Choroid plexus epithelial cell (primary cell): ENCODE measurements around the gene GDF7.

ENCODE experiments used
- DNase-seq: peaks from one replicate; pipeline ENCODE4 v3.0.0-alpha.2; 2010; ENCODE audit warnings: low read depth
- H3K4me3 ChIP-seq: 2 replicates; pipeline ENCODE4 v1.5.1; 2011; ENCODE audit warnings: low read depth, mild to moderate bottlenecking, control low read depth, low read length, moderate library complexity
- TF ChIP-seq, protein P1 (sequence below): conservative IDR thresholded peaks from 2 replicates; pipeline ENCODE4 v1.5.1; 2011; ENCODE audit warnings: low read depth, mild to moderate bottlenecking, control low read depth, inconsistent platforms, low read length, moderate library complexity

The GDF7 gene

GRCh38 chr2:20649576-20649975 lies 17.4 kb upstream of the GDF7 start:
- H3K4me3 ChIP-seq, result peak overlapping the region; percentile 94
- TF ChIP-seq, protein P1, sequence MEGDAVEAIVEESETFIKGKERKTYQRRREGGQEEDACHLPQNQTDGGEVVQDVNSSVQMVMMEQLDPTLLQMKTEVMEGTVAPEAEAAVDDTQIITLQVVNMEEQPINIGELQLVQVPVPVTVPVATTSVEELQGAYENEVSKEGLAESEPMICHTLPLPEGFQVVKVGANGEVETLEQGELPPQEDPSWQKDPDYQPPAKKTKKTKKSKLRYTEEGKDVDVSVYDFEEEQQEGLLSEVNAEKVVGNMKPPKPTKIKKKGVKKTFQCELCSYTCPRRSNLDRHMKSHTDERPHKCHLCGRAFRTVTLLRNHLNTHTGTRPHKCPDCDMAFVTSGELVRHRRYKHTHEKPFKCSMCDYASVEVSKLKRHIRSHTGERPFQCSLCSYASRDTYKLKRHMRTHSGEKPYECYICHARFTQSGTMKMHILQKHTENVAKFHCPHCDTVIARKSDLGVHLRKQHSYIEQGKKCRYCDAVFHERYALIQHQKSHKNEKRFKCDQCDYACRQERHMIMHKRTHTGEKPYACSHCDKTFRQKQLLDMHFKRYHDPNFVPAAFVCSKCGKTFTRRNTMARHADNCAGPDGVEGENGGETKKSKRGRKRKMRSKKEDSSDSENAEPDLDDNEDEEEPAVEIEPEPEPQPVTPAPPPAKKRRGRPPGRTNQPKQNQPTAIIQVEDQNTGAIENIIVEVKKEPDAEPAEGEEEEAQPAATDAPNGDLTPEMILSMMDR, result no peak
- DNase-seq, result no peak

DNA sequence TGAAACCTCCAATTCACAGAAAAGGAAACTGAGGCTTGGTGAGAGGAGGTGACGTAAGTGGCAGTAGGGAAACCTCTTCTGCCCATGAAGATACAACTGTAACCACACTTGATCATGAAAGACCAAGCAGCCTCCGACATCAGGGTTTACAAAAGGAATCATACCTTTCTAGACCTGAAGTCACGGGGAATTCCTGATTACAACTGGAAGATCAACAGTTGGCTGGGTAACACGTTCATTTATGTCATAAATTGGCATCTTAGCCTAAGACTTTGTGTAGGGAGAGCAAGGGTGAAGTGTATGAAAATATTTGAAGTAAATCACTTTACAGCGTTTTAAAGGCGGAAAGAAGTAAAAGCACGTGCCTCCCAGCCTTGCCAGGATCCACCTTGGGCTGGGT lies 17.0 kb upstream of the GDF7 start:
- TF ChIP-seq, protein P1, result no peak
- H3K4me3 ChIP-seq, result peak overlapping the region; percentile 94
- DNase-seq, result no peak

DNA sequence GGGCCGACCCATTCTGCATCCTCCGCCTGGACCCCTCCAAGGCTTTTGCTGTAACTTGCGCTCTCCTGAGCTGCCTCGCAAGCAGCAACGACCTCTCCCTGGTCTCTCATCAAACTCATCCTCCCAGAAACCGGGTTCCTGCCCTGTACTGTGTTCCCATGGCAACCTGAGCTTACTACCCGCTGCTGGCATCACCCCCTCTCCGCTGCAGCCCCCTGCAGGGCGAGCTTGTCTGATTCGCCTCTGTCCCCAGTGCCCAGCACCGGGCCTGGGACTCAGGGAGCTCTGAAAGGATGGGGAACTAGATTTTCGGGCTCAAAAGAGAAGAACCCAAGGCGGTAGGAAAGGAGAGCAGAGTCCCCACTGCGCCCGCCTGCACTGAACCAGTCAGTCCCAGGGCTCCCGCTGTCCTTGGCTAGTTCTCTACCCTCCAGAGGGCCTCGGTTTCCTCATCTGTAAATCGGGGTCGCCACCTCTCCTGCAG lies 16.5 kb upstream of the GDF7 start:
- H3K4me3 ChIP-seq, result peak overlapping the region; percentile 94
- TF ChIP-seq, protein P1, result peak; percentile 5
- peak; percentile 51 for DNase-seq

DNA sequence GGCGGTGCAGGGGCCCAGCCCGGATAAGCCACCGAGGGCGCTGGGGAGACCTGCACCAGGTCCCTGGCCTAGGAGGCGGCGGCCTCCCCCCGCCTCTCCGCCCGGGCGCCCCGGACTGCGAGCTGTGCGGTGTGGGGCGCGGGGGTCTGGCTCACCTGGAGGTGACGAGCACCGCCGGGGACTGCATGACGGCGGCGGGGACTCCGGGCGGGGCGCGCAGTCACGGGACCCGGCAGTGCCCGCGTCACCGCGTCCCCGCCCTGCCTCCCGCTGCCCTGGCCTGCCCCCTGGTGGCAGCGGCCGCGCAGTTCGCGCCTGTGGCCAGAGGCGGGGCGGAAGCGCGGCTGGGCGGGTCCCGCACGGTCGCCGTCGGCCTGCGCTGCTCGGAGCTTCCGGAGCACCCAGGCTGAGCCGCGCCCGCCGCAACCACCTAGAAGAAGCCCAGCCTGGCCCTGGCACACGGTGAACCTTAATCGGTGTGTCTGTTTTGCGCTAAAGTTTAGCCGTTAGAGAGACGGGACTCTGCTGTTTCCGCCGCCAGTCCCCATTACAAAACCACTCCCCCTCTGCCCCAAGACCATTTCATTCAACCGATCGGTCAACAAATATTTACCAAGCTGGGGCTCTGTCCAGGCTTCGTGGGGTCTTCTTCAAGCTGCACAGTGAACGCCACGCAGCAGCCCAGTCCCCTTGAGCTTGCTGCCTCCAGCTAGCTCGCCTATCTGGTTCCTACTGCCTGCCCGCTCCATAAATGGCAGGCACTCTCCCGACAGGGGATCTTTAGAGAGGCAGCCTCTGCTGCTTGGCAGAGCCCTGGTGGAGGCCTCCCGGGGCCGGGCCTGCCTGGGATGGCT lies 15.8 kb upstream of the GDF7 start, which contains the start of gene HS1BP3:
Gene HS1BP3, minus strand, starts transcription at position 222 of the 854 bp plus-strand sequence. Its CDS starts 35 bp downstream, at position 187.
- DNase-seq, result peak; percentile 76
- TF ChIP-seq, protein P1, result peak; percentile 53
- peak within 1 kb of the TSS; percentile 94 for H3K4me3 ChIP-seq

- TF ChIP-seq, protein P1, result no peak
- no peak for DNase-seq
- peak overlapping the region; percentile 94 for H3K4me3 ChIP-seq
Measured at GRCh38 chr2:20651731-20652099, 15.2 kb upstream of the GDF7 start.

DNA sequence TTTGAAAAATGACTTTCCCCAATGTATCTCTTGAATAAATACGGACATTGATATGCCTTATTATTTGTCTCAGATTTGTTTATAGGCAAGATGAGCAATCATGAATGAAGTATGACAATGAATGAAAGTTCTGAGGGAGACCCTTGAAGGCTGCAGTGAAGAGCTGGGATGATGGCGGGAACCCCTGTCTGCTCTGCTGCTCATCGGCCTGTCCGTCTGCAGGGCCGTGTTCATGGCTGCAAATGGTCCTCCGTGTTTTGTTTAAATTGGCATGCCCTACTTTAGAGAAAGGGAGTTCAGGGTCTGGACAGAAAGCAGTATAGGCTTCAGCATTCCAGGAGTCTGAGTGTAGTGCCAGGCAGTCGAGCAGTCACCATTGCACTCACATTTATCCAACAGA lies 14.8 kb upstream of the GDF7 start:
- peak; percentile 46 for DNase-seq
- TF ChIP-seq, protein P1, result no peak
- no peak overlapping the region for H3K4me3 ChIP-seq
